Activated CD4-positive, CD25-positive, alpha-beta regulatory T cell treated with anti-CD3 and anti-CD28 coated beads, Interleukin-2, amount 50 U/mL, for 24 hours (primary cell): Measurements from ENCODE around the gene LZTR1.

Experiments used
- ATAC-seq, 2 donors: fragments of 150-1000 bp; cut with Tn5 transposase; one replicate each; pipeline ENCODE4 v1.10.0; 2021; ENCODE audit warnings: mild to moderate bottlenecking in 1 of 2, moderate library complexity in 1 of 2

LZTR1 gene

DNA sequence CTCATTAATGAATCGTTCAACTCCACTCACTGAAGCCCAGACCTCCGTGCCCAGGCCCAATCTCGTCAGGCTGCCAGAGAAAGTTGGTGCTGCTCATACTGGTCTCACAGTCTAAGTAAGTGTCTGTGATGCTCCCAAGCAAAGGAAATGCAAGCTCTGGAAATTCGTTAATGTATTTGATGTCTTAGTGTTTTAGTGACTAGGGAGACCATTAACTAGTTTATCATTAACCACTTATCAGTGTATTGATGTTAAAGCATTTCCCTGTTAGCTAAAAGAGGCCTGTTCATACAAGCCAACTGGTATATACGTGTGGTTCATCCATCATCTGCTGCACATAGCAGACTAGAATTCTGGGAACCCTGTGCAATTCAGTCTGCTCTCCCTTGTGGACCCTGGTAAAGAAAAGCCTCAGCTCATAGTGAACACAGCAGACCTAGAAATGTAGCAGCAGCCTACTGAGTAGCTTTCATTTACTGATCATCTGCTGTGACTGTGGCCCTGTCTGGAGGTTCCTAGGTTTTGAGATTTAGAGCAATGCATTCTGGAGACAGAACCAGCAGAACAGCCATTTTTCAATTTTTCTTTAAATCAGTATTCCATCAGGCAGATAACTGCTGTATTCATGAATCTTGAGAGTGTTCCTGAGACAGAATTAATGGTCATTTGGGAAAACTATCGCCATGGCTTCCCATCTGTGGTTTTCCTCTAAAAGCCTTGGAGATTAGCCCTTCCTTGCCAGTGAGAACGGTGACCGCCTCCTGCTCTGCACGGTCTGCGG, 30.8 kb upstream of the LZTR1 start:
- no peak for ATAC-seq

GRCh38 chr22:20951932-20952380, 30.1 kb upstream of the LZTR1 start:
- no peak for ATAC-seq

DNA sequence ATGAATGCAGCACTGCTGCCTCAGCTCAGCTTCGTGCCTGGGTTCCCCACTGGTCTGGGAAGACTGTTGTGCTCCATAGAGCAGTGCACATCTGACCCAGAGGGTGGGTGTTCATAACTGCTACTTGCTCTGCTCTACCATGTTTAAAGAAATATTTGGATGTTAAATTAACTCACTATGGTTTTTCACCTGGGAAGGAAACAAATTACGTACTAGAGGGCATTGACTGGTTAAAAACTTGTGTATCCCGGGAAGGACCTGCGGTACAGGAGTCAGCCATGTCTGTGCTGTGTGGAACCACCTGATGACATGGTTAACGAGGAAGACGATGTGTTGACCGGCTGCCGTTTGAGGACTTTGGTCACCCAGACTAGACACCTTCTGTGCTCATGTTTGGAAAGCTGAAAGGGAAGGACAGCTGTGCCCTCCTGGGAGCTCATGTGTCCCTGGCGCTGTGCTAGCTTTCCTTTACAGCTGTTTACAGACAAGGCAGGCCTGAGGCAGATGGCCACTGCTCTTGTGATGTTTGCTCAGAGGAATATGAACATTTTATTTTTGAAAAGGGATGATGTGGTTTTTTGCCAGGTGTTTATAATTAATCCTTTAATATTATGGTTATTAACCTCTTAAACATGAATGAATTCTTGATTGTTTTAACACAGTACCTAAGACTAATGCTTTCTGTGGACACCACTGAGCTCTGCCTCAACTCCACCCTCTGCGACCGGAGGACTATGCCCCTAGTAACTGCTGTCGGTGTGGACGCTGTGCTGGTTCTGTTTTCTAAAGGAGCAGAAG, 29.4 kb upstream of the LZTR1 start:
- ATAC-seq = no peak

DNA sequence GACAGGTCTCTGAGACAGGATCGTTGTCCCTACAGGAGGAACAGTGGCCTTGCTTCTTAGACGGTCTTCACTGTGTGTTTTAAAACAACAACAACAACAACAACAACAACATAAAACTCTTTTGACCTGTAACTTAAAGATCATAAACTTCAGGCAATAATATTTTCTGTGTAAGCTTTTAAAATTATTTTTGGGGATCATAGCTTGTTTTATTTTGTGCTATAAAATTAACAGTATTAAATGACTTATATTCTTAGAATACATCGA, 28.8 kb upstream of the LZTR1 start:
- ATAC-seq = no peak

- ATAC-seq = no peak
Measured at GRCh38 chr22:20953668-20954500, 28.2 kb upstream of the LZTR1 start.

GRCh38 chr22:20955548-20955947, 26.5 kb upstream of the LZTR1 start:
- ATAC-seq = no peak

GRCh38 chr22:20956258-20957101, 25.6 kb upstream of the LZTR1 start:
- ATAC-seq = no peak

- ATAC-seq = no peak
Measured at GRCh38 chr22:20957102-20957682, 24.9 kb upstream of the LZTR1 start.

- ATAC-seq = peak in 1 of 2 donors; percentile 25
Measured at GRCh38 chr22:20957683-20958431, 24.2 kb upstream of the LZTR1 start.

- no peak for ATAC-seq
Measured at GRCh38 chr22:20959578-20960461, 22.3 kb upstream of the LZTR1 start.

- ATAC-seq = no peak
Measured at GRCh38 chr22:20960609-20961008, 21.5 kb upstream of the LZTR1 start.

- no peak for ATAC-seq
Measured at GRCh38 chr22:20962491-20962945, 19.6 kb upstream of the LZTR1 start.

- no peak for ATAC-seq
Measured at GRCh38 chr22:20963201-20964052, 18.7 kb upstream of the LZTR1 start.

GRCh38 chr22:20964090-20964798, 17.9 kb upstream of the LZTR1 start:
- no peak for ATAC-seq

DNA sequence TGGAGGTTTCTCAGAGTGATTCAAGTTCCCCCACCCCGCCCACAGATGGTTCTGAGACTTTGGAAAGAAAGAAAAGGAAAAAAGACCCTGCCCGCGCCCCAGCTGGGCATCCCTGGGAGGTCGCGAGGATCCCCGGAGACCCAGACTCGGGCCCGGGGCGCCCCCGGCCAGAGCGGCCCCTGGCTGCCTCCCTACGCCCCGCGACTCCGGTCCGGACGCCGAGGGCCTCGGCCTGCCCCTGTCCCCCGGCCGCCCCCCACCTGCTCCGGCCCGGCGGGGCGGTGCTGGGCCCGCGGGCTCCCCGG, 17.3 kb upstream of the LZTR1 start:
- no peak for ATAC-seq

- no peak for ATAC-seq
Measured at GRCh38 chr22:20965104-20965887, 16.8 kb upstream of the LZTR1 start.
